CD4-positive, CD25-positive, alpha-beta regulatory T cell (primary cell): ENCODE measurements around the gene LRGUK. TPM values are rescaled to one million over a fixed set of nuclear protein-coding genes. Genes with fewer than 3 reads are reported as not detected.

Source experiments
- ATAC-seq, 2 donors: fragments of 150-1000 bp; cut with Tn5 transposase; one replicate each; pipeline ENCODE4 v1.10.0; 2021; ENCODE audit warnings: low read depth in 2 of 2, moderate number of reproducible peaks in 2 of 2, moderate library complexity in 1 of 2
- DNase-seq, 3 donors: peaks; one replicate each; pipeline versions ENCODE4 v3.0.0 to v3.0.0-alpha.2; 2012 to 2022; ENCODE audit warnings: mixed read lengths in 1 of 3
- H3K27ac ChIP-seq: one replicate; pipeline ENCODE4 v1.7.0; 2013; ENCODE audit warnings: mild to moderate bottlenecking, low read length; ENCODE audit not compliant: insufficient read depth, poor library complexity, severe bottlenecking
- H3K27me3 ChIP-seq: one replicate; pipeline ENCODE4 v1.7.0; 2013; ENCODE audit warnings: low read length; ENCODE audit not compliant: control insufficient read depth, insufficient read depth
- H3K36me3 ChIP-seq: one replicate; pipeline ENCODE4 v1.7.0; 2013; ENCODE audit warnings: mild to moderate bottlenecking, low read length, moderate library complexity; ENCODE audit not compliant: control insufficient read depth, insufficient read depth
- H3K4me1 ChIP-seq: 2 replicates; pipeline ENCODE4 v1.7.0; 2013; ENCODE audit warnings: mild to moderate bottlenecking, low read length; ENCODE audit not compliant: insufficient read depth, control insufficient read depth, poor library complexity, severe bottlenecking
- H3K4me3 ChIP-seq: one replicate; pipeline ENCODE4 v1.7.0; 2013; ENCODE audit warnings: low read depth, mild to moderate bottlenecking, low read length, moderate library complexity
- H3K9me3 ChIP-seq, 2 experiments: 1 replicate in 1 of 2; 2 replicates in 1 of 2; pipeline ENCODE4 v1.7.0; 2013; ENCODE audit warnings: low read length in 2 of 2, mild to moderate bottlenecking in 1 of 2, moderate library complexity in 1 of 2; ENCODE audit not compliant: control insufficient read depth in 2 of 2
- H3K27ac Mint-ChIP-seq, 3 donors: one replicate each; pipeline ENCODE4 v1.8.0; 2020 to 2022; ENCODE audit warnings: mild to moderate bottlenecking in 3 of 3, mixed read lengths in 3 of 3, moderate library complexity in 2 of 3
- H3K27me3 Mint-ChIP-seq: one replicate; pipeline ENCODE4 v1.8.0; 2022; ENCODE audit warnings: mild to moderate bottlenecking, mixed read lengths
- H3K36me3 Mint-ChIP-seq: one replicate; pipeline ENCODE4 v1.8.0; 2020; ENCODE audit warnings: mixed read lengths
- H3K4me1 Mint-ChIP-seq, 4 donors: one replicate each; pipeline ENCODE4 v1.8.0; 2020 to 2022; ENCODE audit warnings: mixed read lengths in 4 of 4, mild to moderate bottlenecking in 1 of 4
- H3K4me3 Mint-ChIP-seq, 4 donors: one replicate each; pipeline ENCODE4 v1.8.0; 2020 to 2022; ENCODE audit warnings: mild to moderate bottlenecking in 4 of 4, mixed read lengths in 4 of 4, moderate library complexity in 3 of 4
- H3K9me3 Mint-ChIP-seq, 7 donors: one replicate each; pipeline ENCODE4 v1.8.0; 2020 to 2022; ENCODE audit warnings: mixed read lengths in 7 of 7, mild to moderate bottlenecking in 3 of 7, moderate library complexity in 2 of 7
- polyA plus RNA-seq, 4 donors: library from polyadenylated mRNA; unstranded; fragments of 300-500 nt; fragmentation: Illumina TruSeq; gene quantifications; one replicate each; pipeline ENCODE4 v1.2.3, GENCODE V29; 2021
- total RNA-seq: library from RNA; stranded (reverse); gene quantifications from one replicate; pipeline ENCODE4 v1.2.3, GENCODE V29; 2022

LRGUK gene
- total and polyA plus RNA-seq, 5 donors from 2014 or later: 0.47 TPM; not detected in 4

DNA sequence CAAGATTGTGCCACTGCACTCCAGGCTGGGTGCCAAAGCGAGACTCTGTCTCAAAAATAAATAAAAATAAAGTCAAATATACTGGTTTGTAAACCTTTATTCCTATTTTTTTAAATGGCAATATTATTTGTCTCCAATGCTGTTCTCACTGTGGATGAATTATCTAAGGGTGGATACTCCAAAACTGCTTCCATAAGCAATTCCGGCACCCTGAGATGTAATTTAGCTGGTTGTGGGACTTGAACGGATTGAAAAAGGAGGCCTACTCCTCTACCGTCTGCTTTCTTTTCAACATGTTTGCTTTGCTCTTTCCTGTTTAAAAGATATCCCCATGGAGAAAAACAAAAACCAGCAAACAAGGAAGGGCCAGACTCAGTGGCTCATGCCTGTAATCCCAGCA lies 135.2 kb downstream of the LRGUK start:
- DNase-seq (no peak), ATAC-seq (no peak)
- no peaks in the 10 kb centered on the region for H3K4me1 ChIP-seq
- H3K4me3 ChIP-seq: no peak overlapping the region
- Mint-ChIP-seq H3K4me1 (no peaks in the 10 kb centered on the region), H3K36me3 (no peaks in the 10 kb centered on the region), H3K4me3 (no peak overlapping the region), H3K9me3 (peaks cover 0 to 11% (median 3%) of the 10 kb centered on the region in 7 donors), H3K27me3 (peaks cover 5% of the 10 kb centered on the region), H3K27ac (no peak overlapping the region)
- H3K27ac ChIP-seq: no peak overlapping the region
- peaks cover 0 to 11% of the 10 kb centered on the region in 2 experiments for H3K9me3 ChIP-seq
- H3K27me3 ChIP-seq: peaks cover 2% of the 10 kb centered on the region
- H3K36me3 ChIP-seq: no peaks in the 10 kb centered on the region

DNA sequence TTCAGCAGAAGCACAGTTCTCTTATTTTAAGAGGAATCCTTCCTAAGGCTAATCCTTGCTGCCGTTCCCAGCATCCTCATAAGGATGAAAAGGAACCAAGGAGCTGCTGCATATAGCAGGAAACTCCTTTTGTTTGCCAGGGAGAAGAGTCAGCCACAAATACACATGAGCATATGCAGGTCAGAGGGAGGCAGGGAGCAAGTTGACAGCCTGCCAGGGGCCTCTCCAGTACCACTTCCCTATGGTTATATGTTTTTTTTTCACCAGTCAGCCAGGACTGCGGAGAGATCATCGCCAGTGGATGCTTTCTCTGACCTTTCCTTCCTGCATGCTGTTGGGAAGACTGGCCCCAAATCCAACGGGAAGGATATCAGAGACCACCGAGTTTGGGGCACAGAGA lies 149.8 kb downstream of the LRGUK start:
- ATAC-seq: no peak

DNA sequence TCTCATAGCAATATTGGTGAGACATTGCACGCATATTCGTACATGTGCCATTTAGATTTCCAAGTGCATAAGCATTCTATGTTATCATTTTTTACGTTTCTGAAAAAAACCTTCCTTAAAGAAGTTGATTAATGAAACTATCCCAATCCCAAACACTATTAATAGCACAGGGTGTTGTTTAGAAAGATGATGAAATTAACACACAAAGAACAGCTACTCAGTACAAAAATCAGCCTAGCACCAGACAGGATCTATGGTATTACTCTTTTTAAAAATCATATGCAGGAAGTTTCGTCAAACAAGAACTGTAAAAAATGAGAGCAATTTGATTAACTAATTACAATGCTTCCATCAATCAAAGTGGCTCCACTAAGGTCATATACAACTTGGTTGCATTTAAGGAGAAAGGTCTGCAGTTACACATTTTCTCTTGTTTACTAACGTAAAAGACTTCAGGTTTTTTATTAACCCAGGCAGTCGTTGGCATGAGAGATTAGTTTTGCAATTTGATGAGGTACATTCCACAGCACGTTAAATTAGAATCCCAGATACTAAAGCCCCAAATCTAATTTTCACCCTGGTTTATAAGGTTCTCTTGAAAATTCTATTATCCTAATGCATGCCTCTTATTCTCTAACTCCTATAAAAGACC lies 151.5 kb downstream of the LRGUK start:
- no peak overlapping the region for H3K4me3 ChIP-seq
- no peak for ATAC-seq
- H3K27ac ChIP-seq: no peak overlapping the region
- no peak overlapping the region for H3K27ac Mint-ChIP-seq
- no peaks in the 10 kb centered on the region for H3K9me3 ChIP-seq
- no peaks in the 10 kb centered on the region for H3K4me1 ChIP-seq
- DNase-seq: no peak
- peaks cover 19% of the 10 kb centered on the region for H3K27me3 Mint-ChIP-seq
- H3K9me3 Mint-ChIP-seq: no peaks in the 10 kb centered on the region
- H3K36me3 Mint-ChIP-seq: peaks cover 3% of the 10 kb centered on the region
- no peak overlapping the region for H3K4me3 Mint-ChIP-seq
- no peaks in the 10 kb centered on the region for H3K36me3 ChIP-seq
- no peaks in the 10 kb centered on the region for H3K4me1 Mint-ChIP-seq
- H3K27me3 ChIP-seq: peaks cover 10% of the 10 kb centered on the region

More for the DNA sequence above, 149.8 kb downstream of the LRGUK start:
- no peak for DNase-seq
- Mint-ChIP-seq H3K4me1 (no peaks in the 10 kb centered on the region), H3K36me3 (no peaks in the 10 kb centered on the region), H3K4me3 (no peak overlapping the region), H3K27ac (no peak overlapping the region), H3K27me3 (peaks cover 27% of the 10 kb centered on the region), H3K9me3 (peaks cover 0 to 6% (median 0%) of the 10 kb centered on the region in 7 donors)
- Histone ChIP-seq H3K27me3 (peaks cover 15% of the 10 kb centered on the region), H3K4me1 (no peaks in the 10 kb centered on the region), H3K9me3 (no peaks in the 10 kb centered on the region), H3K27ac (no peak overlapping the region), H3K36me3 (no peaks in the 10 kb centered on the region), H3K4me3 (no peak overlapping the region)

DNA sequence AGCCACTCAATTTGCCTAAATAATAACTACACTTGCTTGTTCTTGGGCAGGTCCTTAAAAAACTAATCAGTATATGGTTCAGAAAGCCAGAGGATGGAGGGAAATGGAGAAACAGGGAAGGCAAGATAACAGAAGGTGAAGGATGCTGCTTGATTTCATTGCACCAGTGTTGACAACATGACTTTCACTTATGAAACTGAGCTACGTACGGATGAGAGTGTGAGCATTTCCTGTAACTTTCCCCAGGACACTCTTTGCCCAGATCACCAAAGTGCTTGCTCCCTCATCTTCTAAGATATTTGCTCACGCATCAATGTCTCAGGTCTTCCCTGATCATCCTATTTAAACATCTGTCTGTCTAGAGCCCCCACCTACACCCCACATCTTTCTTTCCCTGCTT lies 152.2 kb downstream of the LRGUK start:
- H3K36me3 ChIP-seq: no peaks in the 10 kb centered on the region
- Mint-ChIP-seq H3K27ac (no peak overlapping the region), H3K4me3 (no peak overlapping the region), H3K9me3 (no peaks in the 10 kb centered on the region), H3K36me3 (peaks cover 3% of the 10 kb centered on the region), H3K4me1 (no peaks in the 10 kb centered on the region), H3K27me3 (peaks cover 23% of the 10 kb centered on the region)
- ATAC-seq (no peak), DNase-seq (no peak)
- peaks cover 10% of the 10 kb centered on the region for H3K27me3 ChIP-seq
- no peak overlapping the region for H3K4me3 ChIP-seq
- H3K9me3 ChIP-seq: no peaks in the 10 kb centered on the region
- no peaks in the 10 kb centered on the region for H3K4me1 ChIP-seq
- H3K27ac ChIP-seq: no peak overlapping the region

DNA sequence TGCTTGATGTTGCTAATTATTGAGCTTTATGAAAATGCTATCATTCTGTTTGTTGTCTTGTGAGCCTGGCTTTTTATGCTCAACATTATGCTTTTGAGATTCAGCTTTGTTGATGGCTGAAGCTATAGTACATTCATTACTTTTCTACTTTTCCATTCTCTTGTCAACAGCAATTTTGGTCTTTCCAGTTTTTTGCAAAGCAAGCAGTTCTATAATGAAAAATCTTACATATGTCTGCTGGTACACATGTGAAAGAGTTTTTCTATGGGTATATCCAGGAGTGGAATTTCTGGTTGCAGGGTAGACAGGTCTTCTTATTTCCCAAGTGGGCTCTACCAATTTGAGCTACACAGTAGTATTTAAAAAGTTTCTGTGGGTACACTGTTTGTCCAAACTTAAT lies 152.8 kb downstream of the LRGUK start:
- H3K27me3 Mint-ChIP-seq: peaks cover 20% of the 10 kb centered on the region

DNA sequence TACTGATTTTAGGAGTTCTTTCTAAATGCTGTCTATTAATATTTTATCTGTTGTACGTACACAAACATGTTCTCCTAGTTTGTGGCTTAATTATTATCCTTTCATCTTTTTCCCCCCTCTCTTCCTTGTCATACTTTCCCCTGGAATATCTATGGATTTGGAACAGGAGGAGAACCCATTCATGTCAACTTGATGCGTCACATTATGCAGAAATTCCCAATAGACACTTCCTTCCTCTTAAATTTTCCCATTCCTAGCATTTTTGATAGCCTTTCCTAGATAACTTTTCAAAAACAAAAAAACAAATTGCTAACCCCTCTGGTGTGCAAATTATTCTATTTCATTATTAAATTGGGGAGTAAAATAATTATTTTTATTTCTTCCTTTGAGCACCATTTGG lies 153.4 kb downstream of the LRGUK start:
- peaks cover 14% of the 10 kb centered on the region for H3K27me3 Mint-ChIP-seq
- Histone ChIP-seq H3K4me1 (no peaks in the 10 kb centered on the region), H3K9me3 (no peaks in the 10 kb centered on the region), H3K36me3 (no peaks in the 10 kb centered on the region), H3K27me3 (peaks cover 15% of the 10 kb centered on the region), H3K27ac (no peak overlapping the region), H3K4me3 (no peak overlapping the region)
- no peak for DNase-seq
- H3K27ac Mint-ChIP-seq: no peak overlapping the region
- no peak overlapping the region for H3K4me3 Mint-ChIP-seq
- no peaks in the 10 kb centered on the region for H3K9me3 Mint-ChIP-seq
- H3K36me3 Mint-ChIP-seq: peaks cover 3% of the 10 kb centered on the region
- no peak for ATAC-seq
- no peaks in the 10 kb centered on the region for H3K4me1 Mint-ChIP-seq

More for the DNA sequence above, 152.8 kb downstream of the LRGUK start:
- no peaks in the 10 kb centered on the region for H3K4me1 ChIP-seq
- no peaks in the 10 kb centered on the region for H3K9me3 Mint-ChIP-seq
- no peak overlapping the region for H3K27ac ChIP-seq
- H3K36me3 ChIP-seq: no peaks in the 10 kb centered on the region
- ATAC-seq (no peak), DNase-seq (no peak)
- H3K27ac Mint-ChIP-seq: no peak overlapping the region
- H3K36me3 Mint-ChIP-seq: peaks cover 3% of the 10 kb centered on the region
- no peaks in the 10 kb centered on the region for H3K4me1 Mint-ChIP-seq
- H3K4me3 ChIP-seq: no peak overlapping the region
- no peak overlapping the region for H3K4me3 Mint-ChIP-seq
- H3K9me3 ChIP-seq: no peaks in the 10 kb centered on the region
- H3K27me3 ChIP-seq: peaks cover 11% of the 10 kb centered on the region

DNA sequence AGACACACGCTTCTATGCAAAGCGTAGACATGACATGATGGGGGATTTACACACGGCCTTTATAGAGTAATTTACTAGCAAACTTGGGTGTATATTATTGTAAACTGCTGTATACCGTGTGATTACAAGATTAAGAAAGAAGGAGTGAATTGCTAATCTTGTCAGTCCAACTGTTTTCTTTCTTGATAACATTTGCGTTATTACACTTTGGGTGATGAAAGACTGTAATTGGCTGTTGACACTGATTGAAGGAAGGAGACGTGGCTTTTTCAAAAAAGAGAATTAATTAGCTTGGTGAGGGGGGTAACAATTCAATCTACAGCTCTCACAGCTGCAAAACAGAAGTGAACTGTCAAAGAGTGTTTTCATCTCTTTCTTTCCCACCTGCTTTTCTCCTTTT lies 156.9 kb downstream of the LRGUK start:
- ATAC-seq (no peak), DNase-seq (no peak)
- Mint-ChIP-seq H3K27me3 (peaks cover 8% of the 10 kb centered on the region), H3K36me3 (peaks cover 3% of the 10 kb centered on the region), H3K4me1 (no peaks in the 10 kb centered on the region), H3K9me3 (no peaks in the 10 kb centered on the region), H3K27ac (no peak overlapping the region), H3K4me3 (no peak overlapping the region)
- no peak overlapping the region for H3K27ac ChIP-seq
- no peak overlapping the region for H3K4me3 ChIP-seq
- peaks cover 8% of the 10 kb centered on the region for H3K27me3 ChIP-seq
- H3K36me3 ChIP-seq: no peaks in the 10 kb centered on the region
- H3K4me1 ChIP-seq: no peaks in the 10 kb centered on the region
- no peaks in the 10 kb centered on the region for H3K9me3 ChIP-seq

DNA sequence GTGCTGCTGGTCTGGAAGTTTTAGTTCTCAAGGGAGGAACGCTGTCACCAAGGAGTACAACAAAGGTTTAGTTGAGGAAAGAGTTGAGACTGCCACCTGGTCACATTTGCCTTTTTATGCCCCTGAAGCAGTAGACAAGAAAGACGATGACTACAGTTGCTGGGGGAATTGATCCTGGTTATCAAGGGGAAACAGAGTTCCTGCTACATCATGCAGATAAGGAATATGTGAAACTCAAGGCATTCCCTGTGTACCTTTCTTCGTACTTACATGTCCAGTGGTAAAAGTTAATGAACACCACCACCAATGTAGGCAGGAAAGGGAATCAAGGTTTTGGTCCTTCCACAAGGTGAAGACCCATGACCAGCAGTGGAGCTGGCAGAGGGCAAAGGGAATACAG lies 157.8 kb downstream of the LRGUK start:
- Mint-ChIP-seq H3K27me3 (peaks cover 8% of the 10 kb centered on the region), H3K9me3 (no peaks in the 10 kb centered on the region), H3K27ac (no peak overlapping the region), H3K36me3 (peaks cover 3% of the 10 kb centered on the region), H3K4me1 (no peaks in the 10 kb centered on the region), H3K4me3 (no peak overlapping the region)
- H3K9me3 ChIP-seq: no peaks in the 10 kb centered on the region
- H3K27me3 ChIP-seq: peaks cover 8% of the 10 kb centered on the region
- no peaks in the 10 kb centered on the region for H3K36me3 ChIP-seq
- no peaks in the 10 kb centered on the region for H3K4me1 ChIP-seq
- H3K27ac ChIP-seq: no peak overlapping the region
- no peak overlapping the region for H3K4me3 ChIP-seq
- no peak for ATAC-seq
- no peak for DNase-seq
